Measurements from ENCODE around the gene CKMT2. TPM values are rescaled to one million over a fixed set of nuclear protein-coding genes. Genes with fewer than 3 reads are reported as not detected.

The CKMT2 gene

Small RNA genes lying within 50 kb of the gene (small RNA-seq; reads per million reads assigned to genes)
- not detected for gene AC026436.1 (ENCODE audit: insufficient read depth)
